Prostate gland (tissue), 2 donors: ENCODE results near the gene RAB11FIP5. TPM values are rescaled to one million over a fixed set of nuclear protein-coding genes. Genes with fewer than 3 reads are reported as not detected.

Source experiments
- DNase-seq: peaks from one replicate; pipeline ENCODE4 v3.0.0-alpha.2; 2019; ENCODE audit warnings: low spot score
- H3K27ac ChIP-seq, 2 donors: fragments of 200-600 bp; sonication (generic); 2 replicates each; pipeline ENCODE4 v1.5.1; 2017 to 2019
- H3K27me3 ChIP-seq: fragments of 200-600 bp; sonication (generic); replicated peaks from 2 replicates; pipeline ENCODE4 v1.5.1; 2019; ENCODE audit not compliant: insufficient read depth
- H3K36me3 ChIP-seq, 2 donors: fragments of 200-600 bp; sonication (generic); 1 replicate in 1 of 2; 2 replicates in 1 of 2; pipeline versions ENCODE4 v1.5.1 to v1.8.1; 2017 to 2019
- H3K4me1 ChIP-seq: fragments of 200-600 bp; sonication (generic); replicated peaks from 2 replicates; pipeline ENCODE4 v1.5.1; 2019
- H3K4me3 ChIP-seq, 2 donors: fragments of 200-600 bp; sonication (generic); 2 replicates each; pipeline ENCODE4 v1.5.1; 2017 to 2019
- H3K9me3 ChIP-seq: fragments of 200-600 bp; sonication (generic); 2 replicates; pipeline ENCODE4 v1.5.1; 2017
- POLR2A ChIP-seq: fragments of 450-650 bp; IDR thresholded peaks from one replicate; pipeline ENCODE4 v1.6.1; 2016; ENCODE audit warnings: antibody characterized with exemption, mild to moderate bottlenecking
- POLR2AphosphoS5 ChIP-seq: sonication (generic); formaldehyde crosslinking; IDR thresholded peaks from one replicate; pipeline ENCODE4 v1.6.1; 2017; ENCODE audit warnings: antibody characterized with exemption
- WGBS: methylation state at CpG from one replicate; pipeline ENCODE4 v1.1.5; 2018; 5-methylcytosine and 5-hydroxymethylcytosine counted together
- intact Hi-C: fragments of 100-400 bp; cut with DNase I; formaldehyde crosslinking; loops from one replicate; pipeline ENCODE4 v1.14.2; 2022
- total RNA-seq, 2 donors: library from RNA; depleted of rRNA; stranded (reverse); fragments of >200 nt; gene quantifications; one replicate each; pipeline ENCODE4 v1.1.0, GENCODE V29; 2016
- TF ChIP-seq, protein P1 (sequence below), 4 experiments: fragments of 200-600 bp in 2 of 4; fragments of 450-650 bp in 2 of 4; sonication (generic) in 2 of 4; IDR thresholded peaks; 1 replicate in 3 of 4; 2 replicates in 1 of 4; pipeline ENCODE4 v1.5.1; 2016 to 2019; ENCODE audit warnings: antibody characterized with exemption in 4 of 4, mild to moderate bottlenecking in 2 of 4, moderate library complexity in 2 of 4

Gene RAB11FIP5
- total RNA-seq, 2 donors from 2014 or later, result 24.1 to 47.7 TPM

DNA sequence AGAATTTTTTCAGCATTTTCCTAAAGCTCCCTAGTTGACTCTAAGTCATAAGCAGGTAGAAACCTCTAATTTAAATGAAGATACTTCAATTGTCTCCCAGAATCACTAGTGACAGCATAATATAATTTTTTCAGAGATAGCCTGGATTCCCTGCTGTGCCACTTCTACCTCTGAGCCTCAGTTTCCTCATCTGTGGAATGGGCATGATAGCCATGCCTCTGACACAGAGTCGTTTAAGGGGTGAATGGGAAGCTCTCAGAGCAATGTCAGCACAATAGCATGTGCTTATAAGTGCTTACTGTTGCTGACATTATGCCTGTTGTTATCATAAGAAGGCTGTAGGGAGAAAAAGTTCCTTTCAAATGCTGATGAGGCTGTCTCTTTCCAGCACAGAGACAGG is 89.3 kb downstream of the RAB11FIP5 start:
- H3K9me3 ChIP-seq, result no peaks in the 10 kb centered on the region
- no peak overlapping the region for H3K27ac ChIP-seq
- H3K4me1 ChIP-seq, result no peaks in the 10 kb centered on the region
- H3K4me3 ChIP-seq, result no peak overlapping the region
- no peaks in the 10 kb centered on the region for H3K36me3 ChIP-seq
- intact Hi-C loops, result no loop called here
- H3K27me3 ChIP-seq, result no peaks in the 10 kb centered on the region
- DNase-seq, result no peak
- TF ChIP-seq POLR2AphosphoS5 (no peak), POLR2A (no peak)
- TF ChIP-seq, protein P1, sequence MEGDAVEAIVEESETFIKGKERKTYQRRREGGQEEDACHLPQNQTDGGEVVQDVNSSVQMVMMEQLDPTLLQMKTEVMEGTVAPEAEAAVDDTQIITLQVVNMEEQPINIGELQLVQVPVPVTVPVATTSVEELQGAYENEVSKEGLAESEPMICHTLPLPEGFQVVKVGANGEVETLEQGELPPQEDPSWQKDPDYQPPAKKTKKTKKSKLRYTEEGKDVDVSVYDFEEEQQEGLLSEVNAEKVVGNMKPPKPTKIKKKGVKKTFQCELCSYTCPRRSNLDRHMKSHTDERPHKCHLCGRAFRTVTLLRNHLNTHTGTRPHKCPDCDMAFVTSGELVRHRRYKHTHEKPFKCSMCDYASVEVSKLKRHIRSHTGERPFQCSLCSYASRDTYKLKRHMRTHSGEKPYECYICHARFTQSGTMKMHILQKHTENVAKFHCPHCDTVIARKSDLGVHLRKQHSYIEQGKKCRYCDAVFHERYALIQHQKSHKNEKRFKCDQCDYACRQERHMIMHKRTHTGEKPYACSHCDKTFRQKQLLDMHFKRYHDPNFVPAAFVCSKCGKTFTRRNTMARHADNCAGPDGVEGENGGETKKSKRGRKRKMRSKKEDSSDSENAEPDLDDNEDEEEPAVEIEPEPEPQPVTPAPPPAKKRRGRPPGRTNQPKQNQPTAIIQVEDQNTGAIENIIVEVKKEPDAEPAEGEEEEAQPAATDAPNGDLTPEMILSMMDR (IDR thresholded peaks at IDR 0.05), result no peak
- WGBS, result 88% methylated on average over 1 of the region's 1 CpG

Other genes starting within 250 kb of the RAB11FIP5 start
- gene SPR, start 225.5 kb downstream of the RAB11FIP5 start, total RNA-seq, result 10 to 100 TPM; 42.5 to 91.5 TPM
- gene EMX1, start 195.4 kb downstream of the RAB11FIP5 start, total RNA-seq, result 1 to 10 TPM in 1 of 2 donors, not detected in 1; 9.8 TPM
- 10 to 100 TPM; 12.8 to 23.2 TPM for gene SFXN5, start 41.2 kb downstream of the RAB11FIP5 start, total RNA-seq
- not detected for gene NOTO, start 89.6 kb upstream of the RAB11FIP5 start, total RNA-seq
- 10 to 100 TPM; 12.5 to 36.6 TPM for gene SMYD5, start 101.3 kb upstream of the RAB11FIP5 start, total RNA-seq
- 10 to 100 TPM; 21.4 to 26.3 TPM for gene PRADC1, start 120.3 kb upstream of the RAB11FIP5 start, total RNA-seq
- gene CCT7, start 121.4 kb upstream of the RAB11FIP5 start, total RNA-seq, result 100 to 1,000 TPM; 206 to 242 TPM
- 1 to 10 TPM; 4.2 to 7.4 TPM for gene FBXO41, start 171.5 kb upstream of the RAB11FIP5 start, total RNA-seq
- 10 to 100 TPM in 1 of 2 donors, not detected in 1; 11.4 TPM for gene EGR4, start 180.6 kb upstream of the RAB11FIP5 start, total RNA-seq